AG10803 (cell line): ENCODE measurements around the gene SLC13A3.

Experiments
- DNase-seq: peaks from one replicate; pipeline ENCODE4 v3.0.0; 2010; ENCODE audit warnings: low read depth
- H3K4me3 ChIP-seq: 2 replicates; pipeline ENCODE4 v1.5.1; 2011; ENCODE audit warnings: mild to moderate bottlenecking, low read length, control low read depth
- CTCF ChIP-seq: conservative IDR thresholded peaks from 2 replicates; pipeline ENCODE4 v1.5.1; 2011; ENCODE audit warnings: mild to moderate bottlenecking, low read length, control low read depth, inconsistent platforms

Gene SLC13A3

DNA sequence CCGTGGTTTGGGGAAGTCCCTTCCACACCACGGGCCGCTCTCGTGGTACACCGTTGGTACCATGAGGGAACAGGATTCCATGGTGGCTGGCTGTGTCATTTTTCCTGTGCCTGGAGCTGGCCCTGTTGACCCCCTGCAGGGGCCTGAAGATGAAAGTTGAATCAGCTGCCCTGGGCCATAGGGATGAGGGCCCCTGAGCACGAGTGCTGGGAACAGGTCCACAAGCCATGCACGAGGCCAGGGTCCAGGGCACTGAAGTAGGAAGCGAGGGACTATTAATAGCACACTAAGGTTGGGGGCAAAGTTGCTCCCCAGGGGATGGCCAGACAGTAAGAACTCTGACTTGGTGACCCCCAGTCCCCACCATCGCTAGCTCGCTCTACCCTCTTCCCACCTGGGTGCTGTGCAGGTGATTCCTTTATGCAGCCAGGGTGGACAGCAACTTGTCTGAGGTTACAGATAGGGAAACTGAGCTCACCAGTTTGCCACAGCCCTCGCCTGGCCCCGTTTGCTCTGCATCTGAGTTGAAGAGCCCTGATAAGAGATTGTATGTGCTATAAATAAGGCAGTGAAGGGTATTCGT, 46.6 kb downstream of the SLC13A3 start:
- H3K4me3 ChIP-seq = no peak overlapping the region
- TF ChIP-seq CTCF = no peak
- no peak for DNase-seq

GRCh38 chr20:46602429-46602828, 48.8 kb downstream of the SLC13A3 start:
- no peak for TF ChIP-seq CTCF
- H3K4me3 ChIP-seq = no peak overlapping the region
- DNase-seq = no peak

- no peak overlapping the region for H3K4me3 ChIP-seq
- TF ChIP-seq CTCF = no peak
These were observed 49.6 kb downstream of the SLC13A3 start for GRCh38 chr20:46601603-46602122.

GRCh38 chr20:46600286-46600752, 50.9 kb downstream of the SLC13A3 start:
- H3K4me3 ChIP-seq = no peak overlapping the region

More at GRCh38 chr20:46601603-46602122, 49.6 kb downstream of the SLC13A3 start:
- DNase-seq = no peak

DNA sequence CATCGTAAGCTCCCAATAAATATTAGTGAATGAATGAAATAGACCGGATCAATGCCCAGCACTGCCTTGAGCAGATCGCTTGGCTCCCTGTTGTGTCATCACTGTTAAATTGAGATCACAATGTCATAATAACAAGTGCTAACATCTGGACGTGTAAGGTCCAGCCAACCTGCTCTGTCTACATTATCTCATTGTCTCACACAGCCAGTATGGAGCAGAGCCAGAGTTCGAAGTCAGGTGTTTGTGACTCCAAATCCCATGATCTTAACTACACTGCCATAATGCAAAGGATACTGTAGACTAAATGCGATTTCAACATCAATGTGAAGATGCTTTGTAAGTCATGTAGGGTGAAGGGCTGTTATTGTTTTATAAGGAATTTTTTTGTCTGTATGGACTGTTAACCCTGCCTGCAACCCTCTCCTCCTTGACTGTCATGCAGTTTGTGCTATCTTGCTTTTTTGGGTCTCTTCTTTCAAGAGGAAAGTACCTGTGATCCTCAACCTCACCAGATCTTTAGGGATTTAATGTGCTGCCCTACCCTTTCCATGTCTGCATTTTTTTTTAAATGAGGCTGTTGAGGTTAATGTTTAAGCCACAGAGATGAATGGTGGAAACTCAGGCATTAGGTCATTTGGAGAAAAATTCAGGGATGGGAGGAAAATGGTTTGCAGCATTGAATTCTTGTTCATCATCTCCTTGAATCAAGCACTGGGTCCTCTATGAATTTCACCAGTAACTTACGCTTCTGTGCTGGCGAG, 51.9 kb downstream of the SLC13A3 start:
- DNase-seq = no peak
- H3K4me3 ChIP-seq = no peak overlapping the region
- no peak for TF ChIP-seq CTCF

More at GRCh38 chr20:46600286-46600752, 50.9 kb downstream of the SLC13A3 start:
- TF ChIP-seq CTCF = no peak
- no peak for DNase-seq

DNA sequence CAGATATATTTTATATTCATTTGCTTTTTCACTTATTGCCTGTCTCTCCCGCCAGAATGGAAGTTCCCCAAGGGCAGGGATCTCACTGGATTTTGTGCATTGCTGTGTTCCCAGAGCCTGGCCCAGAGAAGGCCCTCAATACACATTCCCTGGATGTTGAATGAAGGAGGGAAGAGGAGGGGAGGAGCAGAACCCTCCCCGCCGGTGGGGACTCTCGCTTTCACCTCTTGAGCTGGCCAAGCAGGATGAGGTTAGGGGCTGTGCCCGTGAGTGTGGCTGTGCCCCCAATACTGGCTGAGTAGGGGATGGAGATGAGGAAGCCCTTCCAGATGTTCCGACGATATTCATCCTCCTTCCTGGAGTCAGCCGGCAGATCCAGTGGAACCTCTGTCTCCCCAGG, 55.3 kb downstream of the SLC13A3 start:
- no peak for TF ChIP-seq CTCF
- H3K4me3 ChIP-seq = no peak overlapping the region
- no peak for DNase-seq

- H3K4me3 ChIP-seq = no peak overlapping the region
- DNase-seq = no peak
- TF ChIP-seq CTCF = no peak
These were observed 56.5 kb downstream of the SLC13A3 start for GRCh38 chr20:46594725-46595124.
